Smooth muscle cell (in vitro differentiated cells): ENCODE results near the gene ATP11A. TPM values are rescaled to one million over a fixed set of nuclear protein-coding genes. Genes with fewer than 3 reads are reported as not detected.
A peak's percentile ranks its signal among the peaks of the same experiment; 100 is the strongest.

ENCODE experiments used
- DNase-seq: peaks from one replicate; lab custom pipeline; 2025; ENCODE audit not compliant: unreplicated experiment; lab: John Stamatoyannopoulos, UW
- H2AFZ ChIP-seq: fragments of 200-600 bp; sonication (generic); 2 replicates; pipeline ENCODE4 v1.6.0; 2016; ENCODE audit warnings: antibody characterized with exemption, low read depth, mild to moderate bottlenecking
- H3F3A ChIP-seq: fragments of 200-600 bp; sonication (generic); 2 replicates; pipeline ENCODE4 v1.6.0; 2017; ENCODE audit warnings: antibody characterized with exemption, low read depth
- H3K27ac ChIP-seq: fragments of 200-600 bp; sonication (generic); 2 replicates; pipeline ENCODE4 v1.5.1; 2016; ENCODE audit warnings: low read depth, mild to moderate bottlenecking
- H3K27me3 ChIP-seq: fragments of 200-600 bp; sonication (generic); 2 replicates; pipeline ENCODE4 v1.6.1; 2016; ENCODE audit warnings: low read depth, mild to moderate bottlenecking
- H3K36me3 ChIP-seq: fragments of 200-600 bp; sonication (generic); 2 replicates; pipeline ENCODE4 v1.5.1; 2016; ENCODE audit warnings: low read depth
- H3K4me1 ChIP-seq: fragments of 200-600 bp; sonication (generic); 2 replicates; pipeline ENCODE4 v1.5.1; 2016; ENCODE audit warnings: low read depth
- H3K4me2 ChIP-seq: fragments of 200-600 bp; sonication (generic); 2 replicates; pipeline ENCODE4 v1.6.0; 2016; ENCODE audit warnings: mild to moderate bottlenecking
- H3K4me3 ChIP-seq: fragments of 200-600 bp; sonication (generic); 2 replicates; pipeline ENCODE4 v1.5.1; 2016; ENCODE audit warnings: mild to moderate bottlenecking
- H3K79me2 ChIP-seq: fragments of 200-600 bp; sonication (generic); 2 replicates; pipeline ENCODE4 v1.6.0; 2016; ENCODE audit warnings: low read depth, mild to moderate bottlenecking
- H3K9ac ChIP-seq: fragments of 200-600 bp; sonication (generic); 2 replicates; pipeline ENCODE4 v1.6.0; 2016; ENCODE audit warnings: low read depth
- H3K9me3 ChIP-seq: fragments of 200-600 bp; sonication (generic); replicated peaks from 2 replicates; pipeline ENCODE4 v1.5.1; 2016; ENCODE audit warnings: low read depth
- H4K20me1 ChIP-seq: fragments of 200-600 bp; sonication (generic); 2 replicates; pipeline ENCODE4 v1.6.0; 2016; ENCODE audit warnings: low read depth
- WGBS: methylation state at CpG from one replicate; pipeline ENCODE4 v1.1.7; 2016; ENCODE audit warnings: low lambda C conversion rate; 5-methylcytosine and 5-hydroxymethylcytosine counted together
- polyA plus RNA-seq: library from polyadenylated mRNA; unstranded; fragments of >200 nt; fragmentation: Nextera tagmentation; extraction: Ambion mirVana; gene quantifications from 2 replicates; pipeline ENCODE4 v1.2.1, GENCODE V29; 2016
- total RNA-seq: library from RNA; depleted of rRNA; stranded (reverse); fragments of >200 nt; gene quantifications from 2 replicates; pipeline ENCODE4 v1.2.3, GENCODE V29; 2014
- TF ChIP-seq, protein P1 (sequence below): fragments of 200-600 bp; sonication (generic); IDR thresholded peaks from 2 replicates; pipeline ENCODE4 v1.5.1; 2017; ENCODE audit warnings: borderline replicate concordance, mild to moderate bottlenecking, antibody characterized with exemption; ENCODE audit not compliant: insufficient read depth, poor library complexity, severe bottlenecking

Gene ATP11A
- total and polyA plus RNA-seq, 2 experiments from 2014 or later: 6.5 to 7.5 TPM

DNA sequence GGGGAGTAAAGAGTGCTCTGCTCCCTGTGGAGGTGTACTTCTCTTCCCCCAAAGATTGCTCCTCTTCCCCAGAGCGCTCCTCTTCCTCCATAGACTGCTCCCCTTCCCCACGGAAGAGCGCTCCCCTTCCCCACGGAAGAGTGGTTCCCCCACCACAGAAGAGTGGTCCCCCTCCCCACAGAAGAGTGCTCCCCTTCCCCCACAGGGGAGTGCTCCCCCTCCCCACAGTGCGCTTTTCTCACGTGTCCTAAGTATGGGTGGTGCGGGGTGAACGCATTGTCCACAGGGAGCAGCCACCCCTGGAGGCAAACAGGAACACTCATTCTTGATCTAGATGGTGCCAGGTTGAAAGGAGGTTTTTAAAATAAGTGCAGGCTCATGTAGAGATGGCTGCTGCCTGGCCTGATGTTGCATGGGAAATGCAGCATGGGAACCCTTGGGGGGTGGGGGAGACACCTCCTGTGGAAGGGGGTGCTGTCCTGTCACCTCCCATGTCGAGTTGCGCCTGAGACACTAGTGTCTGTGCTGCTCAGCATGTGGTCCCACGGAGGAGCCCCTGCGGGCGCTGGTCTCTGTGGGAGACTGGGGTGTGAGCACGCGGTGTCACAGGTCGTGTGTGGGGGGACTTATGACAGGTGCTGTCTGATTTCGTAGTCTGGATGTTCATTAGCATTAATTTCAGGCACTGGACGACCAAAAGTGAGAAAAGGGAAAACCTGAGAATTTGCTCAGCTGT, 52.2 kb downstream of the ATP11A start:
- Histone ChIP-seq H3K9ac (no peak overlapping the region), H2AFZ (no peak overlapping the region), H3K27me3 (no peaks in the 10 kb centered on the region), H3K9me3 (no peaks in the 10 kb centered on the region), H3F3A (peaks cover 18% of the 10 kb centered on the region), H3K36me3 (no peaks in the 10 kb centered on the region), H3K4me3 (no peak overlapping the region), H4K20me1 (peaks cover 34% of the 10 kb centered on the region), H3K4me1 (peaks cover 11% of the 10 kb centered on the region), H3K4me2 (no peak overlapping the region), H3K27ac (peak overlapping the region; percentile 84), H3K79me2 (peaks cover 40% of the 10 kb centered on the region)
- TF ChIP-seq, protein P1, sequence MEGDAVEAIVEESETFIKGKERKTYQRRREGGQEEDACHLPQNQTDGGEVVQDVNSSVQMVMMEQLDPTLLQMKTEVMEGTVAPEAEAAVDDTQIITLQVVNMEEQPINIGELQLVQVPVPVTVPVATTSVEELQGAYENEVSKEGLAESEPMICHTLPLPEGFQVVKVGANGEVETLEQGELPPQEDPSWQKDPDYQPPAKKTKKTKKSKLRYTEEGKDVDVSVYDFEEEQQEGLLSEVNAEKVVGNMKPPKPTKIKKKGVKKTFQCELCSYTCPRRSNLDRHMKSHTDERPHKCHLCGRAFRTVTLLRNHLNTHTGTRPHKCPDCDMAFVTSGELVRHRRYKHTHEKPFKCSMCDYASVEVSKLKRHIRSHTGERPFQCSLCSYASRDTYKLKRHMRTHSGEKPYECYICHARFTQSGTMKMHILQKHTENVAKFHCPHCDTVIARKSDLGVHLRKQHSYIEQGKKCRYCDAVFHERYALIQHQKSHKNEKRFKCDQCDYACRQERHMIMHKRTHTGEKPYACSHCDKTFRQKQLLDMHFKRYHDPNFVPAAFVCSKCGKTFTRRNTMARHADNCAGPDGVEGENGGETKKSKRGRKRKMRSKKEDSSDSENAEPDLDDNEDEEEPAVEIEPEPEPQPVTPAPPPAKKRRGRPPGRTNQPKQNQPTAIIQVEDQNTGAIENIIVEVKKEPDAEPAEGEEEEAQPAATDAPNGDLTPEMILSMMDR: no peak
- no peak for DNase-seq
- WGBS: 91% methylated on average over 17 of the region's 18 CpGs

DNA sequence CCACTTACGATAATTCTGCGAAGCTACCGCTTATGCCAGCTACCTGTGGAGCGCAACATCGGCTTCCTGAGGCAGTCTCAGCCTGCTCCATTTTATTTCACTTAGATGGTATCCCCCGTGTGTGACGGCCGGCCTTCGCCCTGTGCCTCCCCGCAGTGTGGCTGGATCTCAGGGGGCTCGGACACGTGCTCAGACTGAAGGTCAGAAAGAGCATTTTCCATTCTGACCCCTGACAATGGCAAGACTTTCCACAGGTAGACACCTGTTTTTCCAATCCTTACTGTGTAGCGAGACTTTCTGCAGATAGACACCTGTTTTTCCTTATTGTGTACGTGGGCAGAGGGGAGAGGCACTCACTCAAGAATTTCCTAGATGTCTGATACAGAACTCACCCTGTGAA, 52.7 kb downstream of the ATP11A start:
- Histone ChIP-seq H3K4me1 (peaks cover 11% of the 10 kb centered on the region), H3K9me3 (no peaks in the 10 kb centered on the region), H4K20me1 (peaks cover 34% of the 10 kb centered on the region), H3F3A (peaks cover 18% of the 10 kb centered on the region), H3K79me2 (peaks cover 39% of the 10 kb centered on the region), H3K27me3 (no peaks in the 10 kb centered on the region), H3K27ac (no peak overlapping the region), H3K9ac (no peak overlapping the region), H3K4me2 (no peak overlapping the region), H2AFZ (no peak overlapping the region), H3K4me3 (no peak overlapping the region), H3K36me3 (no peaks in the 10 kb centered on the region)
- TF ChIP-seq, protein P1: no peak
- DNase-seq: no peak
- WGBS: 97% methylated on average over 14 of the region's 14 CpGs

- TF ChIP-seq, protein P1: no peak
- H3K79me2 ChIP-seq: peaks cover 35% of the 10 kb centered on the region
- peaks cover 11% of the 10 kb centered on the region for H3K4me1 ChIP-seq
- H3K4me2 ChIP-seq: no peak overlapping the region
- no peaks in the 10 kb centered on the region for H3K36me3 ChIP-seq
- H3K9me3 ChIP-seq: no peaks in the 10 kb centered on the region
- no peak for DNase-seq
- 92% methylated on average over 12 of the region's 12 CpGs for WGBS
- H3K27ac ChIP-seq: peak overlapping the region; percentile 79
- peaks cover 34% of the 10 kb centered on the region for H4K20me1 ChIP-seq
- H3K4me3 ChIP-seq: no peak overlapping the region
- H3K27me3 ChIP-seq: no peaks in the 10 kb centered on the region
- no peak overlapping the region for H3K9ac ChIP-seq
- H3F3A ChIP-seq: peaks cover 18% of the 10 kb centered on the region
- H2AFZ ChIP-seq: no peak overlapping the region
These were observed 53.8 kb downstream of the ATP11A start for GRCh38 chr13:112743451-112744167.
